SH-SY5Y (cell line): ENCODE measurements around the gene DDX49.

Experiments used
- GATA2 ChIP-seq: IDR thresholded peaks from 2 replicates; pipeline ENCODE4 v1.6.1; 2011; ENCODE audit warnings: mild to moderate bottlenecking, low read depth, low read length
- GATA3 ChIP-seq: IDR thresholded peaks from 2 replicates; pipeline ENCODE4 v1.6.1; 2011; ENCODE audit warnings: low read depth, mild to moderate bottlenecking, low read length, moderate library complexity

DDX49 gene

DNA sequence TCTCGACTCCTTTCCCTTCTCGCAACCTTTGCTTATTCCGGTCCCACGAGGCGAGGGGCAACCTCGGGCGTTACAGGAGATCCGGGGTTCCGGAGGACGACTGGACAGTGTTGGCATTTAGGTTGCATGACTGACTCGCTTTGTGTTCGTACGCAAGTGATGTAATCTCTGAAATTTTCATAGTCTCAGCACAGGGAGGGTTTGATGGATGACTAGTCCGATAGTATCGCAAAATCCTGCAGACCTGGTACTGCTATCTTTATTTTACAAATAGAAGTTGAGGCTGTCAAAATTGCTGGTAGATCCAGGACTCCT lies 342 bp downstream of the DDX49 start:
- TF ChIP-seq GATA3 (no peak), GATA2 (no peak)

DNA sequence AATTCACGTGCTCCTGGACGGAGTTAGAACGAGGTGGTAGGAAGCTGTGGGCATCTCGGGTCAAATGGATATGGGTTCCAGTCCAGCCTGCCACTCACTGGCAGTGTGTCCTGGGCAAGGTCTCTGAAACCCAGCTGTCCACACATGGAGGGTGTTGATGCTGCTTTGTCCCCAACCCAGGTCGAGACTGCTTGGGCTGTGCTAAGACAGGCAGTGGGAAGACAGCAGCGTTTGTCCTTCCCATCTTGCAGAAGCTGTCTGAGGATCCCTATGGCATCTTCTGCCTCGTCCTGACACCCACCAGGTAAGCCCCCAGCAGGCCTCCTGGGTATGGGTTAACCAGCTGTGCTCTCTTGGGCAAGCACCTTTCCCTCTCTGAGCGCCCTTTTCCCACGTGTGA lies 885 bp downstream of the DDX49 start:
- TF ChIP-seq GATA2, result no peak
- TF ChIP-seq GATA3, result no peak

DNA sequence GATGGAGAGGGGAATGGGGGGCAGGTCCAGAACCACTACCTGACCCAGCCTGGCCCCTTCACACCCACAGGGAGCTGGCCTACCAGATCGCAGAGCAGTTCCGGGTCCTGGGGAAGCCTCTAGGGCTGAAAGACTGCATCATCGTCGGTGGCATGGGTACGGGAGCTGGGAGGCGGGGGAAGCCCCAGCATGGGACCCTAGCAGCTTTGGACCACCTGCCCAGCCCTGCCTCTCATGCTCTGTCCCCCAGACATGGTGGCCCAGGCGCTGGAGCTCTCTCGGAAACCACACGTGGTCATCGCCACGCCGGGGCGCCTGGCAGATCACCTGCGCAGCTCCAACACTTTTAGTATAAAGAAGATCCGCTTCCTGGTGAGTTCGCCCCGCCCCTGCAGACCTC lies 2.1 kb downstream of the DDX49 start:
- TF ChIP-seq GATA3 (no peak), GATA2 (no peak)

DNA sequence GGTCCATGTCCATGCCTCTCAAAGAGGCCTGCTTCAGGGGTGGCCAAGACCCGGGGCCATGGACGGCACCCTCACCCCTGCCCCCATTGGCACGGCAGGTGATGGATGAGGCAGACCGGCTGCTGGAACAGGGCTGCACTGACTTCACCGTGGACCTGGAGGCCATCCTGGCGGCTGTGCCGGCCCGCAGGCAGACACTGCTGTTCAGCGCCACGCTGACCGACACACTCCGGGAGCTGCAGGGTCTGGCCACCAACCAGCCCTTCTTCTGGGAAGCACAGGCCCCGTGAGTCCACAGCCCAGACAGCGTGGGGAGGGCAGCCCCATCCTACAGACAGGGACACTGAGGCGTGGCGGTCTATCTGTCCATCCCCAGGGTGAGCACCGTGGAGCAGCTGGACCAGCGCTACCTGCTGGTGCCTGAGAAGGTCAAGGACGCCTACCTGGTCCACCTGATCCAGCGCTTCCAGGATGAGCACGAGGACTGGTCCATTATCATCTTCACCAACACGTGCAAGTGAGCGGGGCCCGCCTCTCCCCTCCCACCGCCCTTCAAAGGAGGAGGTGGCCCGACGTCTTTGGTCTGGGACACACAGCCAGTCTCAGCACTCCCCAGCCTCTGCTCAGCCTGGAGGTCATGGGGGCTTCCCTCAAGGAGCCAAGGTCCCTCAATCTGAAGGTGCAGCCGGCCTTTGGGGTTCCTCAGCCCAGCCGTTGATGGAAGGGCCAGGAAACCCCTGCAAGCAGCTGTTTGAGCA lies 2.9 kb downstream of the DDX49 start:
- TF ChIP-seq GATA3 (no peak), GATA2 (no peak)

DNA sequence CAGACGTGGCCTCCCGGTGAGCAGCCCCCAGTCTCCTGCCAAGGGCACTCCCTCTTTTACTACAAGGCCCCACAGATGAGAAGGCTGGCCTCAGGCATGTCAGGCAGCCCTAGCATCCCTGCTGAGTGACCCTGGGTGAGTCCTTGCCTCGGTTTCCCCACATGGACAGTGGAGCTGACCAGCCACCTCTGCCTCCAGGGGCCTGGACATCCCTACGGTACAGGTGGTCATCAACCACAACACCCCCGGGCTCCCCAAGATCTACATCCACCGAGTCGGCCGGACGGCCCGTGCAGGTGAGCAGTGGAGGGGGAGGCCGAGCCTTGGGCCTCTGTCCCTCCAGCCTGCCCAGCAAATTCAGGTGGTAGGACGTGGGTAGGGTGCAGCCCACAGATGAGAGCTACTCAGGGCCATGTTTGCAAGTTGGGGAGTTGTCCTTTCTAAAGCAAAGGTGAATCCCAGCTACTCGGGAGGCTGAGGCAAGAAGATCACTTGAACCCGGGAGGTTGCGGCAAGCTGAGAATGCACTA lies 5.2 kb downstream of the DDX49 start:
- no peak for TF ChIP-seq GATA3
- TF ChIP-seq GATA2, result no peak

DNA sequence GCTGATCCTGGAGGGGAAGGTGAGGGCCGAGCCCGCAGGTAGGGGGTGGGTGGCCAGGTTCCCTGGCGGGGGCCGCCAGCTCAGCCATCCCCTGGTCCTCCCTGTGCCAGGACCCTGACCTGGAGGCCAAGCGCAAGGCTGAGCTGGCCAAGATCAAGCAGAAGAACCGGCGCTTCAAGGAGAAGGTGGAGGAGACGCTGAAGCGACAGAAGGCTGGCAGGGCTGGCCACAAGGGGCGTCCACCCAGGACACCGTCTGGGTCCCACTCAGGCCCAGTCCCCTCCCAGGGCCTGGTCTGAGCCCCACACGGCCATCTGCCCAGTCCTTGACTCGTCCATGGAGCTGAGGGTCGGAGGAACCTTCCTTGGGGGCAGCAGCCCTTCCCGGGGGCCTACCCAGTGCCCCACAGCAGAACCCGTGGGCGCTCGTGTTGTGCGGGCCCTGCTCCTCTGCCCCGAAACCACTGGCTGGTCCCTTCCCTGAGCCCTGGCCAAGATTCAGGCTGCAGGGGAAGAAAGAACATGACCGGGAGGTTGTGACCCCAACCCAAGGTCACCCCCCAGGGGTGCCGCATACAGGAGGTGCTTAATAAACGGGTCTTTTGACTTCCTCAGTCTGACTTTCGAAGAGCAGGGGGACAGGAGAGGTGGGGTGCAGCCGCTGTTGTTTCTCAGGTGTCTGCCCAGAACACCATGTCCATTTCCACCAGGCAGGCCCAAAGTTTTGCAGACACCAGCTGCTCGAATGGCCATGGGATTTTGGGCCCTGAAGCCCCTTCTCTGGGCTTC lies 8.7 kb downstream of the DDX49 start:
- TF ChIP-seq GATA2 (no peak), GATA3 (no peak)

DNA sequence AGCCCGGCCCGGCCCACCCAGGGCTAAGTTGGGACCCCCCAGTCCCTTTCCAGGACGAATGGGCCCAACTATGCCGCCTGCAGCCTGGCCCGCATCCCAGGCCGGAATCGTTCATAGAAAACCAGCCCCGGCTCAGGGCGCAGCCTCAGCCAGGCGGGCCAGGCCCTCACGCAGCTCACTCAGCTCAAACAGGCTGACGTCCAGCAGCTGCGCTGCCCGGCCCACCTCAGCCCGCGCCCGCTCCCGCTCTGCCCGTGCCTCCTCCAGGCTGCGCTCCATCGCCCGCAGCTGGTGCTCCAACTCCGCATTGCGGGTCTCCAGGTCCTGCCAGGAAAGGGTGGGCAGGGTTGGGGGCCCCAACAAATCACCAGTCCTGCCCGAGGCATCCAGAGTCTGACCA lies 9.8 kb downstream of the DDX49 start:
- TF ChIP-seq GATA3 (no peak), GATA2 (no peak)

DNA sequence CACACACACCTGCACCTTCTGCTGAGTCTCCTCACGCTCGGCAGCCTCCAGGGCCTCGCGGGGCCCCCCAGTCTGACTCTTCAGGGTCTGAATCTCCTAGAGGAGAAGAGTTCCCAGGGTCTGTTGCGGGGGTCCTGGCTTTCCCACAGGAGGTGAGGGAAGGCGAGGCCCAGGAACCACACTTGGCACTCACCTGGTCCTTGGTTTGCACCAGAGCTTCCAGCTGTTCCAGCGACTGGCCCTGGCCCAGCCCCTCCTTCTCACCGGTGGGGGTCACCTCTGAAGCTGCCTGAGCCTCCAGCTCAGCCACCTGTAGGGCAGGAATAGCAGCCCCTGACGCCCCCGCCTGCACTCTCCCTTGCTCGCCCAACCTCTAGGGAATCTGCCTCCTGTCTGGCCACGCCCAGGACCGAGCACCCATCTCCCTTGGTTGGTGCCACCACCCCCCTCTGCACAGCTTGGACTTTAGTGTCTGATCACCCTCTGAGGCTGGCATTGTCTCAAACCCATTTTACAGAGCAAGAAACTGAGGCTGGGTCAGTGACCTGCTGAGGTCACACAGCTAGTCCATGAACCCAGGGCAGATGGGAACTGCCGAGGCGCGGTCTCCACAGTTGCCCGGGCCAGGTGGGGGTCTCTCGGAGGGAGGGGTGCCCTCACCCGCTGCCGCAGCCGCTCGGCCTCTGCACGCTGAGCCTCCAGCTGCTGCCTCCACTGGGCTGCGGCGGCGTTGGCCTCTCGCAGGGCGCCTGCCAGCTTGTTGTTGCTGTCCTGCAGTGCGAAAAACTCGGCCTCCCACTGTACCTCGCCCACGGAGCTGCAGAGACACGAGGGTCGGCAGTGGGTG lies 12.0 kb downstream of the DDX49 start:
- no peak for TF ChIP-seq GATA2
- TF ChIP-seq GATA3, result no peak

DNA sequence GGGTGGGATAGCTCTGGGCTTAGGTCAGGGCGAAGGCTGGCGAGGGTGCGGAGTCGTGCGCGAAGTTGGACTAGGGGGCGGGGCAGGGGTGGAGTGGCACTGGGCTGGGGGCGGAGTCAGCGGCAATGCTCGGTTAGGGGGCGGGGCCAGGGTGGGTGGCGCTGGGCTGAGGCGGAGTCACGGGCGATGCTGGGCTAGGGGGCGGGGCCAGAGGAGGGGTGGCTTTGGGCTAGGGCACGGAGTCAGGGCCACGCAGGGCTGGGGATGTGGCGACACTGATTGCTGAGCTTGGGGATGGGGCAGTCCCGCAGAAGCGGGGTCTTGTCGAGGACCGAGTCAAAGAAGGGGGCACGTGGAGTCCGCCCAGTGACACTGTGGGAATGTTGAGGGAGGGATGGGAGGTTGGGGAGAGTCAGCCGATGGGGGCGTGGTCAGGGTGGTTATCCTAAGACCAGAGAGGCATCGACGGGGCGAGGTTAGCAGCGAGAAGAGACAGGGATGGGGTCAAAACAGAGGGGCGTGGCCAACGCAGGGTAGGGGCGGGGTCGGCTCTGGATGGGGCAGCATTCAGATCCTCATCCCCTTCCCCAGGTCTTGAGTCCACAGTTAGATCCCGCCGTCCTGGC lies 12.8 kb downstream of the DDX49 start:
- TF ChIP-seq GATA3 (no peak), GATA2 (no peak)

DNA sequence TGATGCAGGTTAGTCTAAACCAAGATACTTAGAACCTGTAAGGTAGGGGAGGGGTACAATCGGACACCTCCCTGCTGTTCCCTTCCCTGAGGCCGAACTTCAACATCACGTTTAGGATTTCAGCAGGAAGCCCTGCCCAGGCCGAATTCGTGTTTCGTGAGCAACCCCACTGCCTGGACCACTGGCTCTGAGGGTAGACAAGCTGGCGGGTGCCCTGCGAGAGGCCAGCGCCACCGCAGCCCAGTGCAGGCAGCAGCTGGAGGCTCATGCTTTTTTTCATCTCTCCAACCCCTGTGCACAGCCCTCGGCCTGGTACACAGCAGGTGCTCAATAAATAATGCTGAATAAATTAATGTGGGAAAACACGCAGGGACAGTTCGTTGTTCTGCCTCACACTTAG lies 13.8 kb downstream of the DDX49 start:
- TF ChIP-seq GATA3 (no peak), GATA2 (no peak)

DNA sequence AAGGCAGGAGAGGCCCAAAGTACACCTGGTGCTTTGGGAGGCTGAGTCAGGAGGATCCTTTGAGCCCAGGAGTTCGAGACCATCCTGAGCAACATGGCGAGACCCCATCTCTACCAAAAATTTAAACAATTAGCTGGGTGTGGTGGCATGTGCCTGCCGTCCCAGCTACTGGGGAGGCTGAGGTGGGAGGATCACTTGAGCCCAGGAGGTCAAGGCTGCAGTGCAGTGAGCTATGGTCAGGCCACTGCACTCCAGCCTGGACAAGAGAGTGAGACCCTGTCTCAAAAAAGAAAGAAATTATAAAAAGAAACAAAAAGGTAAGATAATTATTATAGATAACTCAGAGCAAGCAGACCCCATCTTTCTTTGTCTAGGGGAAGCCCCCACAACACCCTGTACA lies 19.6 kb downstream of the DDX49 start:
- TF ChIP-seq GATA3, result no peak
- no peak for TF ChIP-seq GATA2

DNA sequence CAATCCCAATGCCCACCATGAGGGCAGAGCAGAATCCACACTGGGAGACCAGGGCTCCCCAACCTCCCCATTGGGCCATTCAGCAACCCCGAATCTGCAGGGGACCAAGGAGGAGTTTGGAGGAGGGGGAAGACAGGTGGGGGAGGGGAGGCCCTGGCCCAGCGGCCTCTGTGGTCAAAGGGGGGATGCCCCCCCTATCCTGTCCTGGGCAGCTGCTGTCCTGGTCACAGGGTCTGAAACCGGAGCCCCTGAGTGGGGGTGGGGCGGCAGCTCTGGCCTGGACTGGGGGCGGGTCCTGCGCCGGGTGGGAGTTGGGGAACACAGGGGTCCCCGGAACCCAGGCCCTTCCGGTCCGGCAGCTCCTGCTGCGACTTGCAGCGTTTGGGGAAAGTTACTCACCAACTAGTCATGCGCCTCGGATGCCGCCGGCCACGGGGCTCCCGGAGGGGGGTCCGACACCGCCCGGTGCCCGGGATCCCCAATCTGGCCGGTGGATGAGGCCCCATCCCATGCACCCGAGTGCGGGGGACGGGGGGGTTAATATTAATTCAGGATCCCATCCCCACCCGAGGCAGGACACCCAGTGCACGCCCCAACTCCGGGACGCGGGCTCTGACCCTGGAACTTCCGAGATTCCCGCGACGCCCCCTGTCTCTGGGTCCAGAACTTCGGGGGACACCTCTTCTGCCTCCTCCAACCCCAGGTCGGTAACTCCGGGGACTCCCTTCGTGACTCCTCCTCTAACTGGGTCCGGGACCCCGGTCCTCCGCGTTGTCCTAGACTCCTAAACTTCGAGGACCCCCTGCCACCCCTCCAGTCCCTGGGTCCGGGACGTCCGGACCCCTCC lies 20.6 kb downstream of the DDX49 start:
- TF ChIP-seq GATA3, result no peak
- TF ChIP-seq GATA2, result no peak
